Measurements from ENCODE around the gene SNX25.
"Not testable (repeated sequence)": the region's sequence is repeated elsewhere in the genome, so short reads cannot be mapped to it uniquely, and the experiment has no call there.

The SNX25 gene

DNA sequence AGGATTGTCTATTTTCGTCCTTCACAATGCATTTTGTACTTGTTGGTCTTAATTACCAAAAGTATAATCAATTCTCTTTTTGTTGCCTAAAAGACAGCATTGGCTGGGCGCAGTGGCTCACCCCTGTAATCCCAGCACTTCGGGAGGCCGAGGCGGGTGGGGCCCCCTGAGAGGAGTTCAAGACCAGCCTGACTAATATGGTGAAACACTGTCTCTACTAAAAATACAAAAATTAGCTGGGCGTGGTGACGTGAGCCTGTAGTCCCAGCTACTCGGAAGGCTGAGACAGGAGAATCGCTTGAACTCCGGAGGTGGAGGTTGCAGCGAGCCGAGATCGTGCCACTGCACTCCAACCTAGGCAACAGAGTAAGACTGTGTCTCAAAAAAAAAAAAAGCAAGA is 4.3 kb upstream of the SNX25 start:
- not testable (repeated sequence) for DNase-seq

DNA sequence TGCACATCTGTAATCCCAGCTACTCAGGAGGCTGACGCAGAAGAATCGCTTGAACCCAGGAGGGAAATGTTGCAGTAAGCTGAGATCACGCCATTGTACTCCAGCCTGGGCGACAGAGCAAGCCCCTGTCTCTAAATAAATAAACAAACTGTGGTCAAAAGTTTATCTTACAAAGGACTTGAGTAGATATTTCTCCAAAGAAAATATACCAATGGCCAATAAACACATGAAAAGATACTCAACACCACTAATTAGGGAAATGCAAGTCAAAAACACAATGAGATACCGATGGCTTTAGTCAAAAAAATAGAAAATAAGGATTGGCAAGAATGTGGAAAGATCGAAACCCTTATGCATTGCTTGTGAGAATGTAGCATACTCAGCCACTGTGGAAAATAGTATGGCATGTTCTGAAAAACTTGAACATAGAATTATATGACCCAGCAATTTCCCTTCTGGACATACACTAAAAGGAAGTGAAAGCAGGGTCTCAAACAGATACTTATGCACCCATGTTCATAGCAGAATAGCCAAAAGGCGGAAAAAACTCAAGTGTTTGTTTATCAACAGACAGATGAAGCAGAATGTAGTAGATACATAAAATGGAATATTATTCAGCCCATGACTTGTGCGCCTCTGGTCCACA is 3.6 kb upstream of the SNX25 start:
- no peak for DNase-seq

DNA sequence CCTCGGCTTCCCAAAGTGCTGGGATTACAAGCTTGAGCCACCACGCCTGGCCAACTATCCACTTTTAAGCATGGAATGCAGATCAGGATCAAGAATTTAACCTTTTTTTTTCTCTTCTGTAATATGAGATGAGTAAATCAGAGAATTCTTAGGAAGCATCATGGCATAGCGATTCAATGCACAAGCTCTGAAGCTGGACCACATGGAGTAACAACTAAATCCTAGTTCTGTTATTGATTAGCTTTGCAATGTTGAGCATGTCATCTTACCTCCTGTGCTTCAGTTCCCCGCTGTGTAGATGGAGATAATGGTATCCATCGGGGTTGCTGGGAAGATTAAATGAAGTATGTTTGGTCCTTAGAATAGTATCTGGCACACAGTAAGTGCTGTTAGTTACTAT is 1.9 kb upstream of the SNX25 start:
- no peak for DNase-seq

DNA sequence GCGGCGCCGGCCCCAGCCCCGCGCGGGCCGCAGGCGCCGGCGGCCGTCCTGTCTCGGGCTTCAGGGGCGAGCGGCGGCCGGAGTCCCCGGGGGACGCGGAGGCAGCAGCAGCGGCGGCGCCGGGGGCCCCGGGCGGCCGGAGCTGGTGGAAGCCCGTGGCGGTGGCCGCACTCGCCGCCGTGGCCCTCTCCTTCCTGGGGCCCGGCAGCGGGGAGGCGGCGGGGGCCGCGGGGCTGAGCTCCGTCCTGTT is 379 bp downstream of the SNX25 start:
- not testable (repeated sequence) for DNase-seq

DNA sequence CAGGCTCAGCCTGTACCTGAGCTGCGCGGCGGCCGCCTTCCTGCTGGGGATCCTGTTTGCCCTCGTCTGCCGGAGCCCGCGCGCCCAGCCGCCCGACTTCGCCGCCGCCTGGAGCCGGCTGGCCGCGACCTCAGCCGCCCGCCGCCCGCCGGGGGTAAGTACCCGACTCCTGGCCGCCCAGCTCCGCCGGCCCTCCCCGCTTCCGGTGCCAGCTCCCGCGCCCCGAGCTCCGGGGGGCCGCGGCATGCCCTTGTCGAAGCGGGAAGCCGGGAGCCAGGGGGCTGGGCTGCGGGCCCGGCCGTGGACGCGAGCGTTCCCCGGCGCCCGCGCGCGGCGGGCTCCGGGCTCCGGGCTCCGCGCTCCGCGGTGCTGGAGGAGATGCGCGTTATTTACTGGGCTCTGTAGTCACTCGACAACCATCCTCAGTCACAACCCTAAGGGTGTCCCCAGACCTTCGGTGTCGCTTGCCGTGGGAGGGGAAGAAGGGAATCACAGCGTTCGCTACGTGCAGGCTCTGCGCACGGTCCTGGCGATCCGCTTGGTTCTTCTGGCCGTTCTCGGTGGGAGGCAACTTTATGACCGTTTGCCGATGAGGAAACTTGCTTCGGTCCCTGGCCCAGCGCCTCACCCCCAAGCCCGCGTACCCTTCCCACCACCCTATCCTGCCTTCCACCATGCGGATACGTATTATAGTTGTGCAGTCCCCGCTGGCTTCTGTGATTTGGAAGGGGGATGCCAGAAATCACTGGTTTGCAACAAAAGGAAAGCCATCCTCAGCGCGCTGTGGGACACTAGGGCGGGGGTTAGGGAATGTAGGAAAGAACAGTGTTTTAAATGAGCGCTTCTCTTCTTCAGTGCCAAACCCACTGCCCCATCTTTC is 944 bp downstream of the SNX25 start:
- peak; percentile 24 for DNase-seq

DNA sequence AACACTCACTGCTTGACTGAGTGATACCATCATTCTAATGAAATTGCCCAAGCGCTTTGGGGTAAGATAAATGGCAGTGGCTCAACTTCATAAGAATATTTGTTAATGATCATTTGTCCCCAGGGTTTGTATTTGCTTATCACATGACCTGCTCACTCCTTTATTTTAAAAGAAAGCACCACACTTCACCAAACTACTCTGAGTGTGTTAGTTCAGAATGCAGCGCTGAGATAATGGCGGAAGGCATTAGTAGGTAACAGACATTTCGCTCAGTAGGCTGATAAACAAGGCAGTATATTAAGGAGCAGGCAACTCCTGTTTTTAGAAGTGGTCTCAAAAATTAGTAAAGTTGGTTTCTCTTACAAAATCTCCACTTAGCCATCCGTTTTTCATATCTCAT is 1.6 kb downstream of the SNX25 start:
- DNase-seq = no peak

DNA sequence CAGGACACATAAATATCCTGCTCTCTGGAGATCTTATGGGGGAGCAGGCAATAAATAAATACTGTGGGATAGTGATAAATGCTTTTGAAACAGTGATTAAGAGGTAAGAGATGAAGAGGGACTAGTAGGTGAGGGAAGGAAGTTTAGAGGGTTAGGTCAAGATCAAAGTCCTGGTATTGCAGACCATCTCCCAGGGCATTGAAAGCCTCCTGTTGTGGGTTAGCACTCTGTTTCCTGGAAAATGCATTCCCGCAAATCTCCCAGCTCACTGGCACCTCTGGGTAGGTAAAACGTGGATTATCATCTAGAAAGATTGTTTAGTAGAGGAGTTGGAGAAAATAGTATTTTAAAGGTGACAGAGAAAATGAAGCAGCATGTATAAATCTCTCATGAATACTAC is 2.2 kb downstream of the SNX25 start:
- no peak for DNase-seq

DNA sequence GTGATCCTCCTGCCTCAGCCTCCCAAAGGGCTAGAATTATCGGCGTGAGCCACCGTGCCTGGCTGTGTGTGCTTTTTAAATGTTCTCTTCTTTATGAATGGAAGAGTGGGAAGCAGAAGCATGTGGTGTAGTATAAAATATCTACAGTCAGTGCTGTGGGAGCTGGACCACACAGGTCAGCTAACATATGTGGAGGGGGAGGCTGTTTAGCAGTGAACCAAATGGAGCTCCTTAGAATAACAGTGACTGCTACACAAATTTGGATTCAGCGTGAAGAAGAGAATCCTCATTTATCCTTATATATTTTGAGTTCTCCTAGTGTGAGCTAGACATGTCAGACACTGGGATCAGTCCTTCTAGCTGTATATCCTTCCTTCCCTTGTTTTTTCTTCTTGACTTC is 3.2 kb downstream of the SNX25 start:
- no peak for DNase-seq

DNA sequence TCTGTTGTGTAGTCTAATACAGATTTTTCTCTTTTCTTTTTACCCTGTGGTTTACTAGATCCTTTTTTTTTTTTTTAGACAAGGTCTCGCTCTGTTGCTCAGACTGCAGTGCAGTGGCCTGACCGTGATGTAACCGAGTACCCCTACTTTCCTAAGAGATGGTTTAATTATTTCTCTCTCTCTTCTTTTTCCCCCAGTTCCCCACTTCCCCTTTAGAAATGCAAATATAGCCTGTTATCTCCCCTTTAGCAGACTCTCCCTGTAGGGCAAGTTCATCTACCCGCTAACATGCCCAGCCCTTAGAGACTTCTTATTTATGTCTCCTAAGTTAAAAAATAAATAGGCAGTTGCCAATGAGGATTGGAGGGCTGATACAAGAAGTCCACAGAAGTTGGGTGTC is 4.5 kb downstream of the SNX25 start:
- no peak for DNase-seq

DNA sequence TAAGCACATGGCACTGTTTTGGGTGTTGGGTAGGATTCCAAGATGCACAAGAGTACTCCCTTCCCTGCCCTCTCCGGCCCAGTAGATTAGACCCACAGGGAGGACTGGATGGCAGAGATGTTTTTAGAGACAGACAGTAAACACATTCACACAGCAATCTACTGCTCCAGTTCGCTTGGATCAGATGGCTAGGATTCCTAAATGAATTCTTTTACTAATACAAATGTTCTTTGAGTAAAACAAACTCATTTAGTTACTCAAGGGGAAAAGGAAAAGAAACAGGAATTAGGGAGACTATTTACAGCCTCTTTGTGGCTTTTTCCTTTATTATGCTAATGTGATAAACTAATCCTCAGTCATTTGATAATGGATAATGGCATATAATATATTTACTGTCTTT is 5.9 kb downstream of the SNX25 start:
- no peak for DNase-seq

DNA sequence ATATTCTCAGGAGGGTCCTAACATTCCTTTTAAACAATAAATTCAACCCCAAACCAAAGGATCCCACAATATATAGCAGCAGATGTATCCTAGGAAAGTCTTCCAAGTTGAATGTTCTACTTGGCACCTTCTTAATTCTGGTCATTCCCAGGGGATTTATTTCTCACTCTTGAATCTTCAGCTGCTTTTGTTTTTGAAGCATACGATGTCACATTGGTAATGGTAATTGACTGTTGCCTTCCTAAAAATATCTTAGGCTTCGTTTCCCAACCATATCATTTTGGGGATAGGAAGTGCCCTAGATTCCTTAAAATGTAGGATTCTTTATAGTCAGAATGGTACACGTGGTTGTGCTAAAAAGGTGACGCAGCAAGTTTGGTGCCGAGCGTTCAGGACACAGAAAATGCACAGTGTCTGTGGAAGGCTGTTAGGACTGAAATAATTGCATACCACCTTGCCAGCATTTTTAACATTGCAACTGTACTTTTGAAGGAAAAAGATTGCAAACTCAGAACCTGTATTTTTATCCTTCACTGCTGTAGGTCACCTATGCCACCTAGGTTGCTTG is 8.1 kb downstream of the SNX25 start:
- no peak for DNase-seq

DNA sequence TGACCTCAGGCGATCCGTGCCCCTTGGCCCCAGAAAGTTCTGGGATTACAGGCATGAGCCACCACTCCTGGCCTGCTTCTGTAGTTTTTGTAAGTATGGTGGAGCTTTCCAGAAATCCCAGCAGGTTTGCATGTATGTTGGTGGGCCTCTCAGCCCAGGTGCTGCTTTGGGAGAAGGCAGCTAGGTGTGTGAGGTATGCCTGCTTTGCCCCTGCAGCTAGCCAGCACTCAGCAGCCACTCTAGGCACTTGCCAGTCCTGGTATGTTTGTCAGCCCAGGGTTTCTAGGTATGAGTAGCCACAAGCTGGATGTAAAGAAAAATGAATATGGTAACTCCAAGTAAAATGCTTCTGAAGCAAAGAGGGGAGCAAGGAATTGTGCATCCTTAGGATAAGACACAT is 8.9 kb downstream of the SNX25 start:
- no peak for DNase-seq

DNA sequence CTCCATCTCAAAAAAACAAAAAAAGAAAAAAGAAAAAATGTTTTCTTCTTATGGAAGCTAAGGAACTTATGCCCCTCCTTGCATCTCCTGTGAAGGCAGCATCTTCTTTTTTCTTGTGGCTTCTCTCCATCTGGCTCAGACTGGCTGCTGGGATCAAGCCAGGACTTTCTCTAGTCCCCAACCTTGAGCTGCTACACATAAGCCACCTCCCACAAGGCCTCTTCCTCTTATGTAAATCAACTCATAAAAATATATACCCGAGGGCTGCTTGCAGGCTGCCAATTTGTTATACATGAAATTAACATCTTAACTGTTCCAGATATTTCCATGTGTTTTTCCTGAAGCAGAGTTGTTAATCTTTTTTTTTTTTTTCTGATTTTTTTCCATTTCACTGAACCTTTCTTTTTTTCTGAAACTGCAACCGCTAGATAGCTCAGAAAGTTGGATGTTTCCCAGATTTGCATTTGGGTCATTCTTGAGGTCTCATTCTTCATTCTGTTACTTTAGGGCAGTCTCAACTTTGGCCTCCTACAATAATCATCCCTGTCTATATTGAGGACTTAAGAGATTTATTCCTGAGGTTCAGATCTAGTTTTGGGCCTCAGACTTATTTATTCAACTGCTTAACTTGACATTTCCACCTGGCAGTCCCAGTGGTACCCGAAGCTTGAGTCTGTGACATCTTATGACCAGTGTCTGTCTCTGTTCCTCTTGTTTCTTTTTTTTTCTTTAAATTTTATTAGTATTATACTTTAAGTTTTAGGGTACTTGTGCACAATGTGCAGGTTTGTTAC is 10.3 kb downstream of the SNX25 start:
- DNase-seq = no peak

DNA sequence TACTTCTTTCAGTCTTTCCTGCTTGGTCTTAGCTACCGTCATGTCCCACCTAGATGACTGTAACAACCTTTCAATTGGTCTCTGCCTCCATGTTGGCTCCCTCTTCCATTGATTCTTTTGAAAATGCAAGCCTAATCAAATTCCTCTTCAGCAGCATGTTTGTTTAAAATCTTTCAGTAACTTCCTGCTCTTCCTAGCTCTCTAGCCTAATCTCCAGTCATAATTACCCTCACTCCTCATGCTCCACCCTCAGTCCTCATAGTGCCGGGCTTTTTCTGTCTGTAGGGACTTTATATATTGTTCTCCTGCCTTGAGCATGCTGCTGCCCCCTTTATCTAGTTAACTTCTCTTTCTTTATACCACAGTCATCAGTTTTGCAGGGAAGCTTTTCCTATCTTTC is 12.1 kb downstream of the SNX25 start:
- DNase-seq = no peak

DNA sequence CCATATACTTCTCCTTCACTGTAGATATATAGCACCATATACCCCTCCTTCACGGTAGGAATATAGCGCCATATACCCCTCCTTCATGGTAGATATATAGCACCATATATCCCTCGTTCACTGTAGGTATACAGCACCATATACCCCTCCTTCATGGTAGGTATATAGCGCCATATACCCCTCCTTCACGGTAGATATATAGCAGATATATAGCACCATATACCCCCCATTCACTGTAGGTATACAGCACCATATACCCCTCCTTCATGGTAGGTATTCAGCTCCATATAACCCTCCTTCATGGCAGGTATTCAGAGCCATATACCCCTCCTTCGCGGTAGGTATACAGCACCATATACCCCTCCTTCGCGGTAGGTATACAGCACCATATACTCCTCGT is 12.5 kb downstream of the SNX25 start:
- no peak for DNase-seq

DNA sequence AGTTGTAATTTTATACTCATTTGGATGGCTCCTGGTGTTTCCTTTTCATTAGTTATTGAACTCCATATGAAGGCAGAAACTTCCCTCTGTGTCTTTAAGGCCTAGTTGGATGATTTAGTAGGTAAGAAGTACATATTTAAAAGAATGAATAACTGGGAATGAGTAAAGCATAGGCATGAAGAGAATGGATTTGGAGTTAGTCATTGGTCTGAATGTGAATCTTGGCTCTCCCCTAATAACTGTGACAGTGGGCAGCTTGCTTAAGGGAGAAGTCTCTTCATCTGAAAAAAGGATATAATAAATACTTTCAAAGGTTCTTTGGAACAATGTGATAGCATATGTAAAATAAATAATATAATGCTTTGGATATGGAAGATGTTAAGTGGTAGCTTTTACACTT is 13.2 kb downstream of the SNX25 start:
- no peak for DNase-seq

DNA sequence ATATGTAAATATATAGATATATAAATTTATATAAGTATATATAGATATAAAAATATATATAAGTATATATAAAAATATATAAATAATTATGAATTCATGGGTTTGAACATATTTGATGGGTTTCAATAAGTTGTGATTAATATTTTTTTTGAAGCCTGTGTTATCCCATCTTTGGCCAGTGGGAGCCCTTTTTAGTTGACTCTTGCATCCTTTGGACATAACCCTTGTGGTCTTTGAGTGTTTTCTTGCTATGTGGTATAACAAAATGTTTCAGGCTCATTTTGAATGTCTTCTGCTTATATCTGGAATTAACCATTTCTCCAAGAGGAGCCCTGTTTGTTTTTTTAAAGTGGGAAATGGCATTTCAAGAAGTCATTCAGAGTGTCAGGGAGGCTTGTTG is 15.2 kb downstream of the SNX25 start:
- no peak for DNase-seq

DNA sequence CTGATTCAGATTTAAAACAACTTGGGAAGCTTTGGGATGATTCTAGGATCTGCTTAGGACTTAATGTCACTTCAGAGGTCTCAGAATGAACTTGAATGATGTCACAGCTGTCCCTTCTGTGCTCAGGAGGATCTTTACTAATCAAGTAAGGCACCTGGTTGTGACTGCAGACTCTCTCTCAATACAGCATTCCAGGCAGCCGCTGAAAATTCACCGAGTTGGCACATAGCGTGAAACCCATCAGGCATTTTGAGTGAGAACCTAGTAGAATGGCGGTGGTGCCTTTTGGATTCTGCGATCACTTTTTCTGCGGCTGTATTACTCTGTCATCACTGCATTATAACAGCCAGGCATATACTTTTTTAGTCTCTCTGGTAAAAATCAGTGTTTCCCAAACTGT is 16.5 kb downstream of the SNX25 start:
- no peak for DNase-seq

DNA sequence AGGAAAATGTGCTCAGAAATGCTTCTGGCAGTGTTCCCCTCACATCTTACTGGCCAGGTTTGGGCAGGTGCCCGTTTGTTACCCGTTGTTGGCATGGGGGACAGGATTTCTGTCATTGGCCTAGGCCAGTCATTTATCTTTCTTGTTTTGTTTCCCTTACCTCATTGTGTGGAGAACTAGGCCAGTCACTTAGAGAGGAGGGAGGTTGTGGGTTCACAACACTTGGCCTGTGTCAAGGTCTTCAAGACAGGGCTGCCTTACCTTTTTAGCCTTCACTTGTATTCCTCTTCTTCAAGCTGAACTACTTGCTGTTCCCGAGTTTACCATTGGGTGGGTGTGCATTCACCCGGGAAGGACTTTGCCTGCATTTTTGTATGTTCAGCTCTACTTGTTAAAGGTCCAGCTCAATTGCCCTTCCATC is 17.7 kb downstream of the SNX25 start:
- DNase-seq = no peak

DNA sequence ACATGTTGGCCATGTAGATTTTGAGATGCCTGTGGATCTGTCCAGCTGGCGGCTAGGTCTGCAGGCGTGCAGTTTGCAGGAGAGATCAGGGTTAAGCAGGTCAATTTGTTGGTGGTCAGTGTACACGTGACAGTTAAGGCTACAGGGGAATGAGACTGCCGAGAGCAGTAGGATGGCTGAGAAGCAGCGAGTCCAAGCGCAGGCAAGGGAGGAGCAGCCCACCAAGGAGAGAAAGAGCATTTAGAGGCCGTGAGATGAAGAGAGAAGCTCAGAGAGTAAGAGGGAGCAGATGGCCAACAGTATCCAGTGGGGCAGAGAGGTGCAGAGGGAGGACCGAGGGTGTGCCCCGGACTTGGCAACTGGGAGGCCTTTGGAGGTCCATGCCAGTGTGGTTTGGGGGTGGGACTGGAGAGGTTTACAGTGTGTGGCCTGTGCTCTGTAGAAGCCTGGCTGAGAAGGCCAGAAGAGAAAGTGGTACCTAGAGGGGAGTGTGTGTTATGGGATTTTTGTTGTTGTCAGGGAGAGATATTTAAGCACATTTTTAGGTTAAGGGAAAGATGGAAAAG is 18.4 kb downstream of the SNX25 start:
- no peak for DNase-seq

DNA sequence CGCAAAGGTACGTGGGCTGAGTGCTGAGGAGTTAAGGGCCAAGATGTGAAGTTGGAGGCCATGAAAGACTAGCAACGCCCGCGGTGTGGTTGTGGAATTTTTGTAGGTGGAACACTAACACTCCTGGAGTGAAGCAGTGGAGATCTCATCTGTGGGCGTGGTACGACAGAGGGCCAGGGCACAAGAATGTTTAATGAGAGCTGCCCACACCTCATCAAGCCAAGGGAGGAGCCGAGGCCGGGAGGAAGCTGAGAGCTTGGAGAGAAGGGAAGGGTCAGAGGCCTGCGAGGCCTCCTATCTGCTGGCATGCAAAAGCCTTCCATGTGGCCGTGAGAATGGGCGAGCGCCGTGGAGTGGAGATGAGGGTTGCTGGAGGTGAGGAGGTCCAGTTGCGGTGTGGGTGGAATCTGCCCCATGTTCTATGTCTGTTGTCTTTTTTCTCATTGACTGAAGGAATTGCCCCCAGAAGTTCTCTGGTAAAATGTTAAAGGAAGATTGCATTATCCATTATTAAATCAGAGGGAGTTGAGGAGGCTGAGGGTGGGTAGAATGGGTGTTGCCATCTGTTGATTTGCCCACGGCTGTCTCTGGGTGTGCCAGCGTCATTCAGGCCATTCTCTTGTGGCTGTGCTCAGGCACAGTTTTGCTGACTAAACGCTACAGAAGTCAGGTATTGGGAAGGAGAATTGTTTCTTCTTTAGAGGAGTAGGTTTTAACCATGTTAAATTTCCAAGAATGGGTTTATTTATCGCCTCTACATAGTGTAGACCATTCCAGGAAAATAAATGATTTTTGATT is 19.8 kb downstream of the SNX25 start:
- DNase-seq = no peak

DNA sequence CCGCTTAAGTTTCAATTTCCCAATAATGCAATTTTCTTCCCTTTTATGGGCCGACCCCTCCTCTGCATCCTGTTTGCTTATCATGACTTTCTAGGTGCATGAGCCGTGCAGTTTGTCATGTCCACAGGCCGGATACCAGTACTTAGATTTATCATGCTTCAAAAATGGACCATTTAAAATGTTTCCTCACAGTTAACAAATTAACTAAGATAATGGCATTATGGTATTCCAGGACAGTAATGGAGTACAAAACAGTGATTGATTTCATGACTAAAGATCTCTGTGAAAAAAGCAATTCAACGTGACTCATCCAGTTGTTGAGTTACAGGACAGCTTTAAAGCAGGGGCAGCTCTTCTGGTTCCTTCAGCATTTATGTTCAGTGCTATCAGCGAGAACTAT is 23.0 kb downstream of the SNX25 start:
- no peak for DNase-seq
